Endodermal cell (in vitro differentiated cells): ENCODE measurements around the gene NCMAP. TPM values are rescaled to one million over a fixed set of nuclear protein-coding genes. Genes with fewer than 3 reads are reported as not detected.

ENCODE experiments used
- DNase-seq: peaks from one replicate; pipeline ENCODE4 v3.0.0-alpha.2; 2017
- H3K27ac ChIP-seq: 2 replicates; pipeline ENCODE4 v1.5.1; 2013; ENCODE audit warnings: mild to moderate bottlenecking, low read depth, low read length, moderate library complexity
- H3K27me3 ChIP-seq: 2 replicates; pipeline ENCODE4 v1.6.1; 2013; ENCODE audit warnings: mild to moderate bottlenecking, low read length, moderate library complexity; ENCODE audit not compliant: insufficient read depth, control insufficient read depth, poor library complexity, severe bottlenecking
- H3K36me3 ChIP-seq: 2 replicates; pipeline ENCODE4 v1.7.0; 2013; ENCODE audit warnings: mild to moderate bottlenecking, low read length, moderate library complexity; ENCODE audit not compliant: control insufficient read depth, insufficient read depth
- H3K4me1 ChIP-seq: one replicate; pipeline ENCODE4 v1.7.0; 2013; ENCODE audit warnings: low read length; ENCODE audit not compliant: control insufficient read depth, insufficient read depth
- H3K4me3 ChIP-seq: 2 replicates; pipeline ENCODE4 v1.5.1; 2013; ENCODE audit warnings: mild to moderate bottlenecking, low read length, moderate library complexity
- H3K9ac ChIP-seq: 2 replicates; pipeline ENCODE4 v1.6.1; 2013; ENCODE audit warnings: mild to moderate bottlenecking, low read length, moderate library complexity; ENCODE audit not compliant: poor library complexity, severe bottlenecking; ENCODE audit errors: extremely low read depth
- H3K9me3 ChIP-seq: 2 replicates; pipeline ENCODE4 v1.6.1; 2013; ENCODE audit warnings: mild to moderate bottlenecking, low read length, moderate library complexity; ENCODE audit not compliant: control insufficient read depth
- H3K27ac Mint-ChIP-seq: 2 replicates; pipeline ENCODE4 v1.8.0; 2020; ENCODE audit warnings: mixed read lengths
- H3K27me3 Mint-ChIP-seq: 2 replicates; pipeline ENCODE4 v1.8.0; 2021; ENCODE audit warnings: mild to moderate bottlenecking, mixed read lengths; ENCODE audit not compliant: insufficient read depth
- H3K36me3 Mint-ChIP-seq: 2 replicates; pipeline ENCODE4 v1.8.0; 2020; ENCODE audit warnings: low read depth, mixed read lengths
- H3K4me1 Mint-ChIP-seq: 2 replicates; pipeline ENCODE4 v1.8.0; 2020; ENCODE audit warnings: mixed read lengths
- H3K4me3 Mint-ChIP-seq: 2 replicates; pipeline ENCODE4 v1.8.0; 2020; ENCODE audit warnings: mild to moderate bottlenecking, moderate library complexity, mixed read lengths
- H3K9me3 Mint-ChIP-seq: 2 replicates; pipeline ENCODE4 v1.8.0; 2020; ENCODE audit warnings: mild to moderate bottlenecking, mixed read lengths
- WGBS, 2 experiments: methylation state at CpG; one replicate each; pipeline versions ENCODE4 v1.1.5 to v1.1.7; 2013; ENCODE audit warnings: missing lambda C conversion rate in 2 of 2, mixed read lengths in 1 of 2; ENCODE audit not compliant: insufficient coverage in 1 of 2, insufficient read length in 1 of 2; 5-methylcytosine and 5-hydroxymethylcytosine counted together
- total RNA-seq, 2 donors: library from RNA; stranded (reverse); fragmentation: NEBNext Ultra II Directional in 1 of 2; extraction: Animal tissue kit (Norgen Biotek cat#: 25700) in 1 of 2; gene quantifications; 2 replicates in 1 of 2; 3 replicates in 1 of 2; pipeline ENCODE4 v1.2.1, GENCODE V29; 2021
- TF ChIP-seq, protein P1 (sequence below): fragments of 200-600 bp; sonication (generic); conservative IDR thresholded peaks from 2 replicates; pipeline ENCODE4 v1.5.0; 2021; ENCODE audit warnings: antibody characterized with exemption, mild to moderate bottlenecking

Gene NCMAP
- total RNA-seq, 2 donors from 2014 or later = 0.15 to 0.42 TPM

DNA sequence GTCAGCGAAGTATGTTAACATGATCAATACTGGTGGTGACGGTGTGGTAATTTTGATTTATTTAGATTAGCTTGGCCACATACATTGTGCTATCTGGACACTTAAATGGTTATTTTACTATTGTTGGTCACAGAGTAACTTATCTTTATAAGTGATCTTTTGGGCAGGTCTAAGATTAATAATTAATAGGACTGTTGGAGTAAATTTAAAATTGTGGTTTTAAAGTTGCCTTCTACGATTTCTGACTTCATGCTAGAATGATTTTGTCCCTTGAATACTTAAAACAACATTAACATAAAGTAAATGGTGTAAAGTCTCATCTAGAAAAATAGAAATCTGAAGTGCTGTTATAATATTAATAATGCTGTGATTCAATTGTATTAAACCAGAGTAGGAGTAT is 101.9 kb downstream of the NCMAP start:
- Histone ChIP-seq H3K9me3 (no peaks in the 10 kb centered on the region), H3K9ac (no peak overlapping the region), H3K27ac (no peak overlapping the region), H3K4me1 (no peaks in the 10 kb centered on the region), H3K36me3 (peaks cover 99% of the 10 kb centered on the region), H3K27me3 (no peaks in the 10 kb centered on the region), H3K4me3 (no peak overlapping the region)
- 94 to 100% methylated on average over 2 to 3 of the region's 3 CpGs for WGBS, 2 experiments
- Mint-ChIP-seq H3K27ac (no peak overlapping the region), H3K4me3 (no peak overlapping the region), H3K36me3 (peaks cover 84% of the 10 kb centered on the region), H3K4me1 (no peaks in the 10 kb centered on the region), H3K9me3 (no peaks in the 10 kb centered on the region), H3K27me3 (no peaks in the 10 kb centered on the region)
- TF ChIP-seq, protein P1, sequence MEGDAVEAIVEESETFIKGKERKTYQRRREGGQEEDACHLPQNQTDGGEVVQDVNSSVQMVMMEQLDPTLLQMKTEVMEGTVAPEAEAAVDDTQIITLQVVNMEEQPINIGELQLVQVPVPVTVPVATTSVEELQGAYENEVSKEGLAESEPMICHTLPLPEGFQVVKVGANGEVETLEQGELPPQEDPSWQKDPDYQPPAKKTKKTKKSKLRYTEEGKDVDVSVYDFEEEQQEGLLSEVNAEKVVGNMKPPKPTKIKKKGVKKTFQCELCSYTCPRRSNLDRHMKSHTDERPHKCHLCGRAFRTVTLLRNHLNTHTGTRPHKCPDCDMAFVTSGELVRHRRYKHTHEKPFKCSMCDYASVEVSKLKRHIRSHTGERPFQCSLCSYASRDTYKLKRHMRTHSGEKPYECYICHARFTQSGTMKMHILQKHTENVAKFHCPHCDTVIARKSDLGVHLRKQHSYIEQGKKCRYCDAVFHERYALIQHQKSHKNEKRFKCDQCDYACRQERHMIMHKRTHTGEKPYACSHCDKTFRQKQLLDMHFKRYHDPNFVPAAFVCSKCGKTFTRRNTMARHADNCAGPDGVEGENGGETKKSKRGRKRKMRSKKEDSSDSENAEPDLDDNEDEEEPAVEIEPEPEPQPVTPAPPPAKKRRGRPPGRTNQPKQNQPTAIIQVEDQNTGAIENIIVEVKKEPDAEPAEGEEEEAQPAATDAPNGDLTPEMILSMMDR = no peak
- no peak for DNase-seq

Other genes starting within 250 kb of the NCMAP start
- 1 to 10 TPM; 1.8 to 2.5 TPM for gene GRHL3, start 236.7 kb upstream of the NCMAP start, total RNA-seq
- gene STPG1, start 142.3 kb upstream of the NCMAP start, total RNA-seq = 10 to 100 TPM; 16.6 to 16.9 TPM
- 1 to 10 TPM; 4.7 to 5.5 TPM for gene NIPAL3, start 140.3 kb upstream of the NCMAP start, total RNA-seq
- gene RCAN3, start 53.3 kb upstream of the NCMAP start, total RNA-seq = 10 to 100 TPM; 31.9 to 36.8 TPM
- gene SRRM1, start 87.2 kb downstream of the NCMAP start, total RNA-seq = 100 to 1,000 TPM; 233 to 293 TPM
- 100 to 1,000 TPM; 119 to 146 TPM for gene CLIC4, start 189.4 kb downstream of the NCMAP start, total RNA-seq